Endothelial cell (in vitro differentiated cells): Measurements from ENCODE around the gene GNL3. TPM values are rescaled to one million over a fixed set of nuclear protein-coding genes. Genes with fewer than 3 reads are reported as not detected.
"Not testable (repeated sequence)": the region's sequence is repeated elsewhere in the genome, so short reads cannot be mapped to it uniquely, and the experiment has no call there.

Experiments
- DNase-seq: peaks from one replicate; pipeline ENCODE4 v3.0.0; 2021; ENCODE audit warnings: low spot score
- H3K27ac Mint-ChIP-seq: one replicate; pipeline ENCODE4 v1.8.0; 2021; ENCODE audit warnings: mixed read lengths, inconsistent platforms; ENCODE audit not compliant: unreplicated experiment
- H3K27me3 Mint-ChIP-seq: one replicate; pipeline ENCODE4 v1.8.0; 2021; ENCODE audit warnings: mild to moderate bottlenecking, moderate library complexity, mixed read lengths, inconsistent platforms; ENCODE audit not compliant: unreplicated experiment
- H3K36me3 Mint-ChIP-seq: one replicate; pipeline ENCODE4 v1.8.0; 2021; ENCODE audit warnings: mild to moderate bottlenecking, low read depth, mixed read lengths, inconsistent platforms; ENCODE audit not compliant: unreplicated experiment
- H3K4me1 Mint-ChIP-seq: one replicate; pipeline ENCODE4 v1.8.0; 2021; ENCODE audit warnings: mild to moderate bottlenecking, mixed read lengths, inconsistent platforms; ENCODE audit not compliant: unreplicated experiment
- H3K4me3 Mint-ChIP-seq: one replicate; pipeline ENCODE4 v1.8.0; 2021; ENCODE audit warnings: mild to moderate bottlenecking, mixed read lengths, inconsistent platforms; ENCODE audit not compliant: unreplicated experiment
- H3K9me3 Mint-ChIP-seq: one replicate; pipeline ENCODE4 v1.8.0; 2021; ENCODE audit warnings: mixed read lengths, inconsistent platforms; ENCODE audit not compliant: unreplicated experiment
- CTCF ChIP-seq: fragments of 200-600 bp; sonication (generic); IDR thresholded peaks from one replicate; pipeline ENCODE4 v1.5.0; 2021; ENCODE audit warnings: antibody characterized with exemption; ENCODE audit not compliant: unreplicated experiment
- total RNA-seq: library from RNA; stranded (reverse); fragmentation: NEBNext Ultra II Directional; extraction: Animal tissue kit (Norgen Biotek cat#: 25700); gene quantifications from one replicate; pipeline ENCODE4 v1.2.1, GENCODE V29; 2021; ENCODE audit not compliant: unreplicated experiment

GNL3 gene
- total RNA-seq, 1 donor from 2014 or later = 50.0 TPM

- peaks cover 18% of the 10 kb centered on the region for H3K36me3 Mint-ChIP-seq
- TF ChIP-seq CTCF = no peak
- peak overlapping the region; percentile 26 for H3K27ac Mint-ChIP-seq
- no peaks in the 10 kb centered on the region for H3K27me3 Mint-ChIP-seq
- H3K4me1 Mint-ChIP-seq = peaks cover under 1% of the 10 kb centered on the region
- no peak overlapping the region for H3K4me3 Mint-ChIP-seq
- no peaks in the 10 kb centered on the region for H3K9me3 Mint-ChIP-seq
- no peak for DNase-seq
Observed at GRCh38 chr3:52670621-52671521, 15.0 kb upstream of the GNL3 start.

- Mint-ChIP-seq H3K4me3 (peak overlapping the region; percentile 31), H3K27me3 (no peaks in the 10 kb centered on the region), H3K4me1 (peaks cover 5% of the 10 kb centered on the region), H3K27ac (no peak overlapping the region), H3K9me3 (no peaks in the 10 kb centered on the region), H3K36me3 (peaks cover 19% of the 10 kb centered on the region)
- DNase-seq = no peak
- TF ChIP-seq CTCF = no peak
Observed at GRCh38 chr3:52671676-52672075, 14.2 kb upstream of the GNL3 start.

DNA sequence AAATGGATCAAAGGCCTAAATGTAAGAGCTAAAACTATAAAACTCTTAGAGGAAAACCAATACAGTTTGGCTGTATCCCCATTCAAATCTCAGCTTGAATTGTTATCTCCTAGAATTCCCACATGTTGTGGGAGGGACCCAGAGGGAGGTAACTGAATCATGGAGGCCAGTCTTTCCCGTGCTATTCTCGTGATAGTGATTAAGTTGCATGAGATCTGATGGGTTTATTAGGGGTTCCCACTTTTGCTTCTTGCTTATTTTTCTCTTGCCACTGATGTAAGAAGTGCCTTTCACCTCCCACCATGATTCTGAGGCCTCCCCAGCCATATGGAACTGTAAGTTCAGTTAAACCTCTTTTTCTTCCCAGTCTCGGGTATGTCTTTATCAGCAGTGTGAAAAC is 9.6 kb upstream of the GNL3 start:
- H3K4me1 Mint-ChIP-seq, DNase-seq, H3K27me3 Mint-ChIP-seq, H3K9me3 Mint-ChIP-seq: not testable (repeated sequence)
- peak overlapping the region; percentile 65 for H3K27ac Mint-ChIP-seq
- peak overlapping the region; percentile 34 for H3K4me3 Mint-ChIP-seq
- H3K36me3 Mint-ChIP-seq = peaks cover 38% of the 10 kb centered on the region

GRCh38 chr3:52678265-52679198 is 7.3 kb upstream of the GNL3 start:
- TF ChIP-seq CTCF = no peak
- H3K4me1 Mint-ChIP-seq = peaks cover 12% of the 10 kb centered on the region
- peak overlapping the region; percentile 56 for H3K4me3 Mint-ChIP-seq
- H3K27me3 Mint-ChIP-seq = no peaks in the 10 kb centered on the region
- peaks cover 29% of the 10 kb centered on the region for H3K36me3 Mint-ChIP-seq
- no peaks in the 10 kb centered on the region for H3K9me3 Mint-ChIP-seq
- no peak for DNase-seq
- peak overlapping the region; percentile 65 for H3K27ac Mint-ChIP-seq

DNA sequence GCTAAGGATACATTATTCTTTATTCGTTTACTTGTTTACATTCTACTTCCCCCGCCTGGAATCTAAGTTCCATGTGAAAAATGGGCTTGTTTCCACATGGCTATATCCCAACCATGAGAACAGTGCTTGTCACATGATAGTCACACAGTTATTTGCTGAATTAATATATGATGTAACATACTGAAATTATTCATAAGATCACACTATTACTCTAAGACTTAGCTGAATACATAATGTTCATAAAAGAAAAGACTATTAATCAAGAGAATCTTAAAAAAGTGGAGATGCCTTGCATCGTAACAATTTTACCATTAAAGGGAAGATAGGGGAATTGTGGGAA is 6.7 kb upstream of the GNL3 start:
- H3K36me3 Mint-ChIP-seq = peaks cover 29% of the 10 kb centered on the region
- H3K4me3 Mint-ChIP-seq = peak overlapping the region; percentile 56
- DNase-seq = no peak
- peak overlapping the region; percentile 65 for H3K27ac Mint-ChIP-seq
- no peak for TF ChIP-seq CTCF
- peaks cover 12% of the 10 kb centered on the region for H3K4me1 Mint-ChIP-seq
- no peaks in the 10 kb centered on the region for H3K9me3 Mint-ChIP-seq
- no peaks in the 10 kb centered on the region for H3K27me3 Mint-ChIP-seq
